HFFc6 (cell line): ENCODE data around the gene PITHD1. TPM values are rescaled to one million over a fixed set of nuclear protein-coding genes. Genes with fewer than 3 reads are reported as not detected.
"Not testable (repeated sequence)": the region's sequence is repeated elsewhere in the genome, so short reads cannot be mapped to it uniquely, and the experiment has no call there.

Source experiments
- DNase-seq: peaks from one replicate; pipeline ENCODE4 v3.0.0-alpha.2; 2018
- H3K27ac Mint-ChIP-seq: 2 replicates; pipeline ENCODE4 v1.8.0; 2020; ENCODE audit warnings: mild to moderate bottlenecking, mixed read lengths
- H3K27me3 Mint-ChIP-seq: 2 replicates; pipeline ENCODE4 v1.8.0; 2021; ENCODE audit warnings: mild to moderate bottlenecking, moderate library complexity, mixed read lengths; ENCODE audit not compliant: insufficient read depth
- H3K36me3 Mint-ChIP-seq: 2 replicates; pipeline ENCODE4 v1.8.0; 2021; ENCODE audit warnings: low read depth, mixed read lengths
- H3K4me1 Mint-ChIP-seq: 2 replicates; pipeline ENCODE4 v1.8.0; 2020; ENCODE audit warnings: low read depth, mixed read lengths
- H3K4me3 Mint-ChIP-seq: 2 replicates; pipeline ENCODE4 v1.8.0; 2020; ENCODE audit warnings: mild to moderate bottlenecking, moderate library complexity, mixed read lengths
- H3K9me3 Mint-ChIP-seq: 2 replicates; pipeline ENCODE4 v1.8.0; 2020; ENCODE audit warnings: mild to moderate bottlenecking, mixed read lengths
- CTCF ChIP-seq: fragments of 200-600 bp; sonication (generic); IDR thresholded peaks from 2 replicates; pipeline ENCODE4 v1.5.0; 2021; ENCODE audit warnings: antibody characterized with exemption, mild to moderate bottlenecking
- total RNA-seq, 6 experiments: library from RNA; stranded (reverse); fragmentation: NEBNext Ultra II Directional; extraction: Animal tissue kit (Norgen Biotek cat#: 25700); gene quantifications; 2 replicates in 1 of 6; 3 replicates in 5 of 6; pipeline ENCODE4 v1.2.3, GENCODE V29; 2021

The PITHD1 gene
- total RNA-seq, 6 experiments from 2014 or later: 41.8 to 45.7 (median 44.8) TPM

GRCh38 chr1:23825762-23826522 lies 47.7 kb downstream of the PITHD1 start:
- H3K36me3 Mint-ChIP-seq: no peaks in the 10 kb centered on the region; the same call in 1 of the 2 replicates
- peak overlapping the region; percentile 100 for H3K4me3 Mint-ChIP-seq
- no peak for TF ChIP-seq CTCF
- H3K9me3 Mint-ChIP-seq: no peaks in the 10 kb centered on the region
- no peak for DNase-seq
- H3K27ac Mint-ChIP-seq: peak overlapping the region; percentile 96
- H3K27me3 Mint-ChIP-seq: no peaks in the 10 kb centered on the region
- H3K4me1 Mint-ChIP-seq: peaks cover 17% of the 10 kb centered on the region

GRCh38 chr1:23826590-23826989 lies 48.4 kb downstream of the PITHD1 start:
- H3K36me3 Mint-ChIP-seq, H3K4me3 Mint-ChIP-seq, H3K27me3 Mint-ChIP-seq, DNase-seq, H3K27ac Mint-ChIP-seq, H3K9me3 Mint-ChIP-seq: not testable (repeated sequence)
- peaks cover 17% of the 10 kb centered on the region for H3K4me1 Mint-ChIP-seq

DNA sequence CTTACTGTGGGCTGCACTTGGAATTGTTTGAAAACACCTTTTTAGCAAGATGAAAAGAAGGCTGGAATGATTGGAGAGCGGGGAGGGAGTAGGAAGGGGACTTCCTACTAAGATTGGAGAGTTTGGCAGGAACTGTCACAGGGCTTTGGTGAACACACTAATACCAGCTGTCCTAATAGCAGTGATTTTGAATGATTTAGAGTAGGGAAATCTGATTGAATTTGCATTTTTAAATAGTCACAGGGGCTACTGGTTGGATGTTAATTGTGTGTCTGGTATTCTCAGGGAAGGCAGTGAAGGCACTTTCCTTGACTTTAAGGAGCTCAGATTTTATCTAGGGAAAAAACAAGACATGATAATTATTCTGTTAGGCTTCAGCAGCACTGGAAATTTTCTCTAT lies 49.5 kb downstream of the PITHD1 start:
- Mint-ChIP-seq H3K36me3 (no peaks in the 10 kb centered on the region; the same call in 1 of the 2 replicates), H3K4me3 (no peak overlapping the region), H3K27ac (no peak overlapping the region), H3K4me1 (peaks cover 23% of the 10 kb centered on the region), H3K9me3 (no peaks in the 10 kb centered on the region), H3K27me3 (0 out of 2 replicates have a peak, but pooled peaks cover 1% of the 10 kb centered on the region)
- no peak for DNase-seq
- TF ChIP-seq CTCF: no peak

DNA sequence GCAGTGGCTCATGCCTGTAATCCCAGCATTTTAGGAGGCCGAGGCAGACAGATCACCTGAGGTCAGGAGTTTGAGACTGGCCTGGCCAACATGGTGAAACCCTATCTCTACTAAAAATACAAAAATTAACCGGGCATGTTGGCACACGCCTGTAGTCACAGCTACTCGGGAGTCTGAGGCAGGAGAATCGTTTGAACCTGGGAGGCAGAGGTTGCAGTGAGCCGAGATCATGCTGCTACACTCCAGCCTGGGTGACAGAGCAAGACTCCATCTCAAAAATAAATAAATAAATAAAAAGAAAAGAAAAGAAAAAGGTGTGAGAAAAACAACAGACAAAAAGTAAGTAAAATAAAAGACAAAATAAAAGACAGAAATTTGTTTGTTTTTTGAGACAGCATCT lies 55.9 kb downstream of the PITHD1 start:
- not testable (repeated sequence) for H3K4me3 Mint-ChIP-seq, H3K36me3 Mint-ChIP-seq, DNase-seq, H3K27me3 Mint-ChIP-seq, H3K27ac Mint-ChIP-seq, H3K9me3 Mint-ChIP-seq
- peaks cover 16% of the 10 kb centered on the region for H3K4me1 Mint-ChIP-seq

DNA sequence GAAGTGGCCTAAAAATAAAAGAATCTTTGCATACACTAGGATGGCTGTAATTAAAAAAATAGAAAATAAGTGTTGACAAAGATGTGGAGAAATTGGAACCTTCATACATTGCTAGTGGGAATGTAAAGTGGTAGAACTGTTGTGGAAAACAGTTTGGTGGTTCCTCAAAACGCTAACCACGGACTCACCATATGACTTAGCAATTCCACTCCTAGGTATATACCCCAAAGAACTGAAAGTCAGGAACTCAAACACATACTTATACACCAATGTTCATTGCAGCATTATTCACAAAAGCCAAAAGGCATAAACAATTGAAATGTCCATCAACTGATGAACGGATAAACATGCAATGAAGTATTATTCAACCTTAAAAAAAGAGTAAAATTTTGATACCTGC lies 57.8 kb downstream of the PITHD1 start:
- H3K9me3 Mint-ChIP-seq: no peaks in the 10 kb centered on the region
- no peak overlapping the region for H3K4me3 Mint-ChIP-seq
- no peak for TF ChIP-seq CTCF
- no peaks in the 10 kb centered on the region for H3K36me3 Mint-ChIP-seq
- no peak overlapping the region for H3K27ac Mint-ChIP-seq
- no peak for DNase-seq
- H3K27me3 Mint-ChIP-seq: peaks cover 8% of the 10 kb centered on the region
- peaks cover 16% of the 10 kb centered on the region for H3K4me1 Mint-ChIP-seq

Other genes starting within 250 kb of the PITHD1 start
- gene E2F2, start 247.2 kb upstream of the PITHD1 start, total RNA-seq: 1 to 10 TPM in 5 of 6 experiments, under 1 TPM in 1; 0.83 to 2.1 (median 1.9) TPM
- 100 to 1,000 TPM; 560 to 690 (median 604) TPM for gene ID3, start 218.9 kb upstream of the PITHD1 start, total RNA-seq
- 1,000 to 10,000 TPM in 3 of 6 experiments, 100 to 1,000 TPM in 3; 866 to 1,109 (median 1,001) TPM for gene RPL11, start 86.6 kb upstream of the PITHD1 start, total RNA-seq
- gene ELOA, start 34.9 kb upstream of the PITHD1 start, total RNA-seq: 10 to 100 TPM; 55.5 to 72.6 (median 59.9) TPM
- 10 to 100 TPM; 55.7 to 65.0 (median 59.8) TPM for gene LYPLA2, start 12.7 kb downstream of the PITHD1 start, total RNA-seq
- 10 to 100 TPM; 30.9 to 34.6 (median 33.5) TPM for gene GALE, start 22.3 kb downstream of the PITHD1 start, total RNA-seq
- gene HMGCL, start 47.0 kb downstream of the PITHD1 start, total RNA-seq: 10 to 100 TPM; 20.2 to 22.9 (median 21.7) TPM
- 1 to 10 TPM; 4.1 to 6.7 (median 5.8) TPM for gene FUCA1, start 89.9 kb downstream of the PITHD1 start, total RNA-seq
- not detected for gene CNR2, start 134.9 kb downstream of the PITHD1 start, total RNA-seq
- 10 to 100 TPM; 59.5 to 76.4 (median 64.0) TPM for gene PNRC2, start 181.4 kb downstream of the PITHD1 start, total RNA-seq
- gene SRSF10, start 201.9 kb downstream of the PITHD1 start, total RNA-seq: 100 to 1,000 TPM in 1 of 6 experiments, 10 to 100 TPM in 5; 84.5 to 100 (median 94.8) TPM